Tibial nerve (tissue), 4 donors: ENCODE results near the gene FAM219B.

Source experiments
- EP300 ChIP-seq, 2 donors: sonication (generic); formaldehyde crosslinking; IDR thresholded peaks; one replicate each; pipeline ENCODE4 v1.6.1; 2017; ENCODE audit warnings: antibody characterized with exemption in 2 of 2, mild to moderate bottlenecking in 1 of 2
- POLR2A ChIP-seq, 2 donors: fragments of 450-650 bp; IDR thresholded peaks; one replicate each; pipeline ENCODE4 v1.6.1; 2017; ENCODE audit warnings: antibody characterized with exemption in 2 of 2, mild to moderate bottlenecking in 2 of 2, moderate library complexity in 2 of 2
- TF ChIP-seq, protein P1 (sequence below), 5 experiments: fragments of 200-600 bp in 3 of 5; fragments of 450-650 bp in 2 of 5; sonication (generic) in 3 of 5; IDR thresholded peaks; one replicate each; pipeline ENCODE4 v1.5.1; 2016 to 2019; ENCODE audit warnings: antibody characterized with exemption in 5 of 5, mild to moderate bottlenecking in 3 of 5, moderate library complexity in 2 of 5

DNA sequence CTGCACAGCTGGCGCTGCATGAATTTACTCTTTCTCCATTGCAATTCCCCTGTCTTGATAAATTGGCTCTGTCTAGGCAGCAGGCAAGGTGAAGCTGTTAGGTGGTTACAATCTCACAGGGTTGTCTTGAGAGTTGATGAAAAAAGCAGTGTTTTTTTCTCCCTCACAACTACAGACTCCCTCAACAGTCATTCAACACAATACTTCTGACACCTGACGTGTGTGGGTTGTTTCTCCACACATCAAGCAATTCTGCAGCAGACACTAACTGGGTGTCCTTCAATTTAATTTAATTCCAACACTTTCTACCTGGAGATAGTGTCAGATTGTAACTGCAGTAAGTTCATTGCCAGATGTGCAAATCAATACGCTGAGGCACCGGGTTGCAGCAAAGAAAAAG, 28.4 kb downstream of the FAM219B start:
- TF ChIP-seq, protein P1, sequence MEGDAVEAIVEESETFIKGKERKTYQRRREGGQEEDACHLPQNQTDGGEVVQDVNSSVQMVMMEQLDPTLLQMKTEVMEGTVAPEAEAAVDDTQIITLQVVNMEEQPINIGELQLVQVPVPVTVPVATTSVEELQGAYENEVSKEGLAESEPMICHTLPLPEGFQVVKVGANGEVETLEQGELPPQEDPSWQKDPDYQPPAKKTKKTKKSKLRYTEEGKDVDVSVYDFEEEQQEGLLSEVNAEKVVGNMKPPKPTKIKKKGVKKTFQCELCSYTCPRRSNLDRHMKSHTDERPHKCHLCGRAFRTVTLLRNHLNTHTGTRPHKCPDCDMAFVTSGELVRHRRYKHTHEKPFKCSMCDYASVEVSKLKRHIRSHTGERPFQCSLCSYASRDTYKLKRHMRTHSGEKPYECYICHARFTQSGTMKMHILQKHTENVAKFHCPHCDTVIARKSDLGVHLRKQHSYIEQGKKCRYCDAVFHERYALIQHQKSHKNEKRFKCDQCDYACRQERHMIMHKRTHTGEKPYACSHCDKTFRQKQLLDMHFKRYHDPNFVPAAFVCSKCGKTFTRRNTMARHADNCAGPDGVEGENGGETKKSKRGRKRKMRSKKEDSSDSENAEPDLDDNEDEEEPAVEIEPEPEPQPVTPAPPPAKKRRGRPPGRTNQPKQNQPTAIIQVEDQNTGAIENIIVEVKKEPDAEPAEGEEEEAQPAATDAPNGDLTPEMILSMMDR (IDR thresholded peaks at IDR 0.05) = no peak
- TF ChIP-seq POLR2A (IDR thresholded peaks at IDR 0.05) = no peak
- no peak for TF ChIP-seq EP300 (IDR thresholded peaks at IDR 0.05)
